Esophagus muscularis mucosa (tissue), 4 donors: Measurements from ENCODE around the gene MARCO.
"Not testable (repeated sequence)": the region's sequence is repeated elsewhere in the genome, so short reads cannot be mapped to it uniquely, and the experiment has no call there.

Experiments used
- EP300 ChIP-seq: sonication (generic); formaldehyde crosslinking; IDR thresholded peaks from one replicate; pipeline ENCODE4 v1.6.1; 2017; ENCODE audit warnings: antibody characterized with exemption
- POLR2A ChIP-seq: fragments of 450-650 bp; IDR thresholded peaks from one replicate; pipeline ENCODE4 v1.6.1; 2017; ENCODE audit warnings: antibody characterized with exemption, moderate library complexity, mild to moderate bottlenecking, low read depth
- TF ChIP-seq, protein P1 (sequence below), 3 experiments: fragments of 200-600 bp in 2 of 3; fragments of 450-650 bp in 1 of 3; sonication (generic) in 2 of 3; IDR thresholded peaks; one replicate each; pipeline ENCODE4 v1.5.1; 2017 to 2019; ENCODE audit warnings: antibody characterized with exemption in 3 of 3, mild to moderate bottlenecking in 2 of 3, moderate library complexity in 1 of 3

DNA sequence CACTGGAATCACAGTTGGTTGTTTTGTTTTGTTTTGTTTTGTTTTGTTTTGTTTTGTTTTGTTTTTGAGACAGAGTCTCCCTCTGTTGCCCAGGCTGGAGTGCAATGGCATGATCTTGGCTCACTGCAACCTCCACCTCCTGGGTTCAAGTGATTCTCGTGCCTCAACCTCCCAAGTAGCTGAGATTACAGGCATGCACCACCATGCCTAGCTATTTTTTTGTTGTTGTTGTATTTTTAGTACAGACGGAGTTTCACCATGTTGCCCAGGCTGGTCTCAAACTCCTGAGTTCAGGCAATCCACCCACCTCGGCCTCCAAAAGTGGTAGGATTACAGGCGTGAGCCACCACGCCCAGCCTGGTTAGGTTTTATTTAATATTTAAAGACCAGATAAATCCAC is 95.9 kb downstream of the MARCO start:
- not testable (repeated sequence) for TF ChIP-seq POLR2A, EP300
- TF ChIP-seq, protein P1, sequence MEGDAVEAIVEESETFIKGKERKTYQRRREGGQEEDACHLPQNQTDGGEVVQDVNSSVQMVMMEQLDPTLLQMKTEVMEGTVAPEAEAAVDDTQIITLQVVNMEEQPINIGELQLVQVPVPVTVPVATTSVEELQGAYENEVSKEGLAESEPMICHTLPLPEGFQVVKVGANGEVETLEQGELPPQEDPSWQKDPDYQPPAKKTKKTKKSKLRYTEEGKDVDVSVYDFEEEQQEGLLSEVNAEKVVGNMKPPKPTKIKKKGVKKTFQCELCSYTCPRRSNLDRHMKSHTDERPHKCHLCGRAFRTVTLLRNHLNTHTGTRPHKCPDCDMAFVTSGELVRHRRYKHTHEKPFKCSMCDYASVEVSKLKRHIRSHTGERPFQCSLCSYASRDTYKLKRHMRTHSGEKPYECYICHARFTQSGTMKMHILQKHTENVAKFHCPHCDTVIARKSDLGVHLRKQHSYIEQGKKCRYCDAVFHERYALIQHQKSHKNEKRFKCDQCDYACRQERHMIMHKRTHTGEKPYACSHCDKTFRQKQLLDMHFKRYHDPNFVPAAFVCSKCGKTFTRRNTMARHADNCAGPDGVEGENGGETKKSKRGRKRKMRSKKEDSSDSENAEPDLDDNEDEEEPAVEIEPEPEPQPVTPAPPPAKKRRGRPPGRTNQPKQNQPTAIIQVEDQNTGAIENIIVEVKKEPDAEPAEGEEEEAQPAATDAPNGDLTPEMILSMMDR (IDR thresholded peaks at IDR 0.05): not testable (repeated sequence)
